Measurements from ENCODE around the gene NDUFAF7.
"Not testable (repeated sequence)": the region's sequence is repeated elsewhere in the genome, so short reads cannot be mapped to it uniquely, and the experiment has no call there.

NDUFAF7 gene

GRCh38 chr2:37282746-37283145, 51.3 kb downstream of the NDUFAF7 start:
- DNase-seq (ENCODE audit: low read depth in 2 of 2) = no peak

DNA sequence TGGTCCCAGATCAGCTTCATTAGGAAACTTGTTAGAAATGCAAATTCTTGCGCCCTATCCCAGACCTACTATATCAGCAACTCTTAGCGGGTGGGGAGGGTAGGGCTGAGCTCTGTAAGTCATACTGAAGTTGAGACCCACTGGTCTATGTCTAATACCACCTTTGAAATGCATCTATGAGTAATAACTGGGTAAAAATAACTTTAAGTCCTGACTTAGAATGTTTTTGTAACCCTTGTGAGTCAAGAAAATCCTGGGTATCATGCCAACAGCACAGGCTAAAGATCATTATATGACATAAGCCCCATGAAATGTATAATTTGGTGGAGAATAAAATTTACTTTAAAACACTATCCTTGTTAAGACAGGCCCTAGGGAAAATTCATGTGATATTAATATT, 51.7 kb downstream of the NDUFAF7 start:
- no peak for DNase-seq (ENCODE audit: low read depth in 2 of 2)

DNA sequence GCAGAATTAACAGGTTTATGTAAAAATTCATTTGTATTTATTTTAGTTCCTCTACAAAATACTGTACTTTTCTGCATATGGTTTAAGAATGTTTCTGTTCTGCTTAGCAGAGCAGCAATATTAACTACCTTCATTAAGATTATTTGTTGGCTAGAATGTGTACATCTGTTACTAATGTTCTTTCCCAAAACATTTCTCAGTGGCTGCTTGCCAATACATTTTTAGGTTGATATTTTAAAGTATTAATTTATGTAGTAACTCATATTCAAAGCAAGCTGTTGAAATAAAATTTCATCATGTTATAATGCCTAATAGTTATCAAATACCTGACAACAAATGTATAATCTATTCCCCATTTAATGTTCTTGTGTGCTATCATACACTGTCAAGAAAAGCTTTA, 52.9 kb downstream of the NDUFAF7 start:
- DNase-seq (ENCODE audit: low read depth in 2 of 2) = no peak

- no peak for DNase-seq (ENCODE audit: low read depth in 2 of 2)
Measured at GRCh38 chr2:37287966-37288365, 56.5 kb downstream of the NDUFAF7 start.

- no peak for DNase-seq (ENCODE audit: low read depth in 2 of 2)
Measured at GRCh38 chr2:37291680-37292079, 60.2 kb downstream of the NDUFAF7 start.

DNA sequence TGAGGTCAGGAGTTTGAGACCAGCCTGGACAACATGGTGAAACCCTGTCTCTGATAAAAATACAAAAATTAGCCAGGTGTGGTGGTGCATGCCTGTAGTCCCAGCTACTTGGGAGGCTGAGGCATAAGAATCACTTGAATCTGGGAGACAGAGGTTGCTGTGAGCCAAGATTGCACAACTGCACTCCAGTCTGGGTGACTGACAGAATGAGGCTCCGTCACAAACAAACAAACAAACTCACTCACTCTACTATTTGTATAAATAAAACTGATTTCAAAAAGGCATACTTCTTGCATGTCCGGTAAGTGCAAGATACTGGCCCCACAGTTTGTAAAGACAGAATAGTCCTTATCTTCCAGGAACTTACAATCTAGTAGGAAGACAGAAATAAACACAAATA, 63.4 kb downstream of the NDUFAF7 start:
- not testable (repeated sequence) for DNase-seq (ENCODE audit: low read depth in 2 of 2)

DNA sequence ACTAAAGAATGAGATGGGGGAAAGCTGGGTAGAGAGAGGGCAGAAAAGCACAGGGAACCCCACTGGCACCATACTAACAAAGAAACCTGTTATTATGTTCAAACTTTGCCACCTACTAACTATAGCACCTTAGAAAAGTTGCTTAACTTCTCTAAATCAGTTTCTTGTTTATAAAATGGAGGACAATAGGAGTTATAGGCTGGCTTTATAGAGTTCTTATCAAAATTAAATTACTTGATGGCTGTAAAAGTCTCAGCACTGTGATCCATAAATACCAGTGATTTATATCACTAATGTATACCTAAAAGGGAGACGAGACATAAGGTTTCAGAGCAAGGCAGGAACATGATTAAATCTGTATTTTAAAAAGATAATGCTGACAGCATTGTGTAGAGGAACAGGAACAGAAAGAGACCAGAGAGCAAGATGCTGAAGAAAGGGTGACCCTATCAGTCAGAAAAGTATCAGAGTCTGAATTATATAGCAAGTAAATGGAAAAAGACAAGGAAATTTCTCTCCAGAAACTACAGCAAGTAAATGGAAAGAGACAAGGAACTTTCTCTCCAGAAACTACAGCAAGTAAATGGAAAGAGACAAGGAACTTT, 64.1 kb downstream of the NDUFAF7 start:
- DNase-seq (ENCODE audit: low read depth in 2 of 2) = no peak

GRCh38 chr2:37297632-37298031, 66.2 kb downstream of the NDUFAF7 start:
- no peak for DNase-seq (ENCODE audit: low read depth in 2 of 2)
